ENCODE measurements around the gene SORCS2.

The SORCS2 gene

DNA sequence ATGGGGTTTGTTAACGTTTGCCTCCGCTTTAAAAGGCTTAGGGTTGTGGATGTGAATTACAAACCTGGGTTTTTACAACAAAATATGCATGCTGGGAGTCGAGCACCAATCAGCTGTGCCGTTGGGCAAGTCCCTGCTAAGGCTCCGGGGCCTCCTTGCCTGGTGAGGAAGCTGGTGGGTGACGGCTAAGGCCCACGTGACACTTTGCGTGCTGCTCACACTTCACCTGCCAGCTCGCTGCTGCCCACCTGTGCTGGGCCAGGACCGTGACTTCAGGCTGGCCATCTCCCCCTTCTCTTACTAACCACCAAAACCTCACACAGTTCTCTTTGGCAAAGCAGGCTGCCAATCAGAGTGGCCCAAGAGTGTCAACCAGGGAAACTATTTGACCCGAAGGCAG is 569.0 kb downstream of the SORCS2 start:
- in situ Hi-C loops (cut with MboI; ENCODE audit: low sequenced_read_pairs) = no loop called here

- in situ Hi-C loops (cut with MboI; ENCODE audit: low sequenced_read_pairs) = no loop called here
These were observed 569.4 kb downstream of the SORCS2 start for GRCh38 chr4:7761720-7762119.

DNA sequence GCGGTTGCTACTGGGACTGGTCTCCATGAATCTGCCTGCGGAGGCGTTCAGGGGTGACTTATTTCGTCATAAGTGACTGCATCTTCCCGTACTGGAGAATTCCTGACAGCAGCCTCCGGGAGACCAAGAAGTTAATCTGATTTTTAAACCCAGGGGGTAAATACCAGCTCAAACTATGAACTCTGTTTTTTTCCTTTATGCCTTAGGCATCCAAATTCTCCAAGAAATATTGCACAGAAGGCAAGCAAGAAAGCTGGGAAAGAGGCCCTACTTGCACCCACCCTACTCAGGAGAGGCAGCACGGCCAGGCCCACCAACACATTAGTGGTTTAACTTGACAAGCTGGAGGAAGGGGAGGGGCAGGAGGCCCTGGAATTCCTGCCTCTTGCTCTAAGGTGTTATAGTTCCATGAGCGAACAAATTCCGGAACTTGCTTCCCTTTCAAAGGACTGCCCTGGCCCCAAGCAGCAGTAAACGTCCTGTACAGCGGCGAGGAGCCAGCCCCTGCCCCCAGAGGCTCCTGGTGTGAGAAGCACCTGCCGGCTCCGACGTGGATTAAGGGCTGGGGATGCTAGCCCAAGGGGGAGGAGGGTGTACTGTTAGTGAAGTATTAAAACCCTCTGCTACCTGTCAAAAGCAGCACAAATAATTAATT is 570.2 kb downstream of the SORCS2 start:
- in situ Hi-C loops (cut with MboI; ENCODE audit: low sequenced_read_pairs) = no loop called here

DNA sequence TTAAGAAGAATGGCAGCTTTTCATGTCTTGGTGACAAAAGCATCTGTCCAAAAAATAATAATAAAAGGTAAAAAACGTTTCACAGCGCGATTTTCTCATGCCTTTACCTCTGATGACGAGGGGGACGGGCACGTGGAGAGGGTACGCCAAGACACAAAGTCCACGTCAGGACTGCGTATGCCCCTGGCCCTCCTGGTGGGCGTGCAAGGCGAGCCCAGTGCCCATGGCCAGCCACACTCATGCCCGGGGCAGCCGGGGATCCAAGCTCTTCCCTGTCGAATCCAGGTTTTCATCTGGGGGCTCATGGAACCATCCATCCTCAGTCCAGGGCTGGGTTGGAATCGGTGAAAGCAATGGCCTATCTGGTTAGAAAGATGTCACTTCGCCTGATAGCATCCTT is 570.8 kb downstream of the SORCS2 start:
- in situ Hi-C loops (cut with MboI; ENCODE audit: low sequenced_read_pairs) = no loop called here

DNA sequence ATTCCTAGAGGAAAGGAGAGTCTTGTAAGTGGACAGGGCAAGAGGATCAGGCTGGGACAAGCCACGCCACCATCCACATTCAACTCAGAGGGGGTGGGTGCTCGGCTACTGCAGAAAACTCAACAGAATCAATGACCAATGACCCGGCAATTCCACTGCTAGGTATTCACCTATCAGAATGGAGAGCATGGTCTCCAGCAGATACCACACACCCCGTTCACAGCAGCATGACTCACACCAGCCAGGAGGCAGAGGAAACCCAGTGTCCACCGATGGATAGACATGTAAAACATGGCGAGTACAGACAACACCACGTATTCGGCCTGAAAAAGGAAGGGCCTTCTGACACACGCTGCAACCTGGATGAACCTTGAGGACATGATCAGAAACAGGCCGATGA is 571.5 kb downstream of the SORCS2 start:
- in situ Hi-C loops (cut with MboI; ENCODE audit: low sequenced_read_pairs) = no loop called here

DNA sequence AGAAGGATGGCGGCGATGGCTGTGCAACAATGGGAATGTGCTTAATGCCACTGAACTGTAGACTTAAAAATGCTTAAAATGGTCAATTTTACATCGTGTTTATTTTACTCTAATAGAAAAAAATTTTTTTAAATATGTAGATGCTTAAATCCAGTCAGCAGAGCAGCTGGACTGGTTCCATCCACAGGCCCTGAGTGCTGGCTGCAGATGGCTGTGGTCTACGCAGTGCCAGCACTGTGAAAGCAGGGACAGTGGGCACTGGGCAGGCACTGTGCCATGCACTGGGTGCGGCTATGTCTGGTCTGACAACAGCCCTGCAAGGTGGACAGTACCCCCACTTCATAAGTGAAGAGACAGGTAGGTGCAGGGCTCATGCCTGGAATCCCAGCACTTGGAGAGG is 572.1 kb downstream of the SORCS2 start:
- in situ Hi-C loops (cut with MboI; ENCODE audit: low sequenced_read_pairs) = no loop called here

GRCh38 chr4:7765666-7766065 is 573.3 kb downstream of the SORCS2 start:
- in situ Hi-C loops (cut with MboI; ENCODE audit: low sequenced_read_pairs) = no loop called here

DNA sequence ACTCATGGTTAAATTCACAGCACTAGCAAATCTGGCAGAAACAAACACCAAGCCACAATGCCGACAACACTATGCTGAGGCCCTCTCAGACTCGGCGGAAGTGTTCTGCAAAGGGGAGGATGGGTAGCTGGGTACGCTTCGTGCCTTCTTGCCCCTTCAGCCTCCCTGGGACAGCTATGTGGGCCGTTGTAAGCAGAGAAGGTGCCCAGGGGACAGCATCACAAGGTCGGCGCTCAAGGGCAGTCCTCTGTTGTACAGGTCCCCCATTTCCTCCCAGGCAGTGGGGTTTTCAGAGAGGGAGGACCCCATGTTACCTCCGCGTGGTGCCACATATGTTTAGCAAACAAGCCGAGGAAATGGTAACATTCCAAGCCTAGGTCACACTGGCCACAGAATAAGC is 573.7 kb downstream of the SORCS2 start:
- in situ Hi-C loops (cut with MboI; ENCODE audit: low sequenced_read_pairs) = no loop called here

GRCh38 chr4:7766661-7767345 is 574.5 kb downstream of the SORCS2 start:
- in situ Hi-C loops (cut with MboI; ENCODE audit: low sequenced_read_pairs) = no loop called here

GRCh38 chr4:7767526-7767925 is 575.2 kb downstream of the SORCS2 start:
- in situ Hi-C loops (cut with MboI; ENCODE audit: low sequenced_read_pairs) = no loop called here

DNA sequence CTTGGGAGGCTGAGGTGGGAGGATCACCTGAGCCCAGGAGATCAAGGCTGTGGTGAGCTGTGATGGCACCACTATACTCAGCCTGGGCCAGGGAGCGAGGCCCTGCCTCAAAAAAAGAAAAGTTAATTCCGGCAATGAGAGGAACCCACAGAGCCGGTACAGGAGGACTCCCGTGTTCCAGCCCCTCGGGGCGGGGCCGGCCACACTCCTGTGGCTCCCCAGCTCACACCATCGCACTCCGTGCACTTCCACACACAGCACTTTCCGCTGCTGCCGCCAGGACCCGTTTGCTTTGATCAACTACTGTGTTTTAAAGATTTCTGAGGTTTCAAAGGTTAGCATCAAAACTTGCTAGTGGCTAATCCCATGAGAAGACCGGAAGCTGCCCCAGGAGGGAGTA is 575.6 kb downstream of the SORCS2 start:
- in situ Hi-C loops (cut with MboI; ENCODE audit: low sequenced_read_pairs) = no loop called here

DNA sequence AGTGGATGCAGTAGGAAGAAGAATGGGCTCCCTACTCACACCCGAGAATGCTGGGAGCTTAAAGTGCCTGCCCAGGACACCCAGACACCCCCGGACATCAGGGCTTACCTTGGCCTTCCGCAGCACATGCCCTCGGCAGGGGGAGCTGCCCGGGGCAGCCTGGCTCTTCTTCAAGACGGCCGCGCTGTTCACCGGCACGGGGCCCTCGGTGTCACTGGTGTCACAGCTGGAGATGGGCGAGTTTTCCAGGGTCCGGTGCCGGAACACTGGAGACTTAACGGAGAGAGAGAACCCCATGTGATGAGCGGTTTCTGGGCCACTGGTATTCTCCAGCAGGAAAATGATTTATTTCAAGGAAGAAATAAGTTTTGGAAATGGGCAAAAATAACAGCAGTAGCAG is 576.4 kb downstream of the SORCS2 start:
- in situ Hi-C loops (cut with MboI; ENCODE audit: low sequenced_read_pairs) = no loop called here

- in situ Hi-C loops (cut with MboI; ENCODE audit: low sequenced_read_pairs) = no loop called here
These were observed 577.3 kb downstream of the SORCS2 start for GRCh38 chr4:7769396-7770223.

GRCh38 chr4:7770224-7771050 is 578.1 kb downstream of the SORCS2 start:
- in situ Hi-C loops (cut with MboI; ENCODE audit: low sequenced_read_pairs) = no loop called here

GRCh38 chr4:7771056-7771455 is 578.7 kb downstream of the SORCS2 start:
- in situ Hi-C loops (cut with MboI; ENCODE audit: low sequenced_read_pairs) = no loop called here

DNA sequence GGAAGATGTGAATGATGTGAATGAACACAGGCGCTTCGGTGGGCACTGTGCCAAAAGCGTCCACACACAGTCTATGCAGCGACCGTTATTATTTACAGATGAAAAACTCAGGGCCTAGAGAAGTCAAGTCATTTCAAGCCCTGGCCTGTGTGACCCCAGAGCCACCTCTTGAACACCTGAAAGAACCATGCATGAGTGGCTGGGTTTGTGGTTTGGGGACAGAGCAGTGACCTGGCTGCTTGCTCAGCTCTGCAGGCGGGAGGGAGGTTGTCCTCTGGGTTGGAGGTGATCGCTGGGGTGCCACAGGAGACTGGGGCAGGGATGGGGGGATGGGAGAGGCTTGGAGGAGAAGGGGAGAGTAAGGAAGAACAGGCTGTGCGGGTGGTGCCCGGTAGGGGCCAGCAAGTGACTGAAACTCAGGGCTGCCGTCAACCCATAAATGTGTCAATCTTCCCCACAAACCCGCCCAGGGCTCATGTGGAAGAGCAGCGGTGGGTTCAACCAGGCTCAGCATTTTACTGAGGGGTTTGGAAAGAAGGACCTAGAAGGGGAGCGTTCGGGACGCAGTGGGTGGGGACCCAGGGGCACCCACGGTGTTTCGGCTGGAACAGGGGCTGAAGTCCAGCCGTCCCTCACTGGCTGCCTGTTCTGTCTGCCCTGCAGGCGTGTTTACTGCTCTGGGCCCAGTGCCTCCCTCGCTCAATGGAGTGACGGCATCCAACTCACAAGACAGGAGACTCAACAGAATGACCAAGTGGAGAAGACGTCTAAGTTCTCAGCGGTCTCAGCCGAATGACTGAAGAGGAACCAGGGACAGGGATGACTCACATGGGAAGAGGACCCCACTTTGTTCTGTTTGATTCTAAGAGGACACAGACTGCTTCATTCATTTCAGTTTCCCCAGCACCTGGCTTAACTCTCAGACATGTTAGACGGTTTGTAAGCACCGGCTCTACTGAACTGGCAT is 579.5 kb downstream of the SORCS2 start:
- in situ Hi-C loops (cut with MboI; ENCODE audit: low sequenced_read_pairs) = no loop called here

- in situ Hi-C loops (cut with MboI; ENCODE audit: low sequenced_read_pairs) = no loop called here
These were observed 580.5 kb downstream of the SORCS2 start for GRCh38 chr4:7772711-7773385.

DNA sequence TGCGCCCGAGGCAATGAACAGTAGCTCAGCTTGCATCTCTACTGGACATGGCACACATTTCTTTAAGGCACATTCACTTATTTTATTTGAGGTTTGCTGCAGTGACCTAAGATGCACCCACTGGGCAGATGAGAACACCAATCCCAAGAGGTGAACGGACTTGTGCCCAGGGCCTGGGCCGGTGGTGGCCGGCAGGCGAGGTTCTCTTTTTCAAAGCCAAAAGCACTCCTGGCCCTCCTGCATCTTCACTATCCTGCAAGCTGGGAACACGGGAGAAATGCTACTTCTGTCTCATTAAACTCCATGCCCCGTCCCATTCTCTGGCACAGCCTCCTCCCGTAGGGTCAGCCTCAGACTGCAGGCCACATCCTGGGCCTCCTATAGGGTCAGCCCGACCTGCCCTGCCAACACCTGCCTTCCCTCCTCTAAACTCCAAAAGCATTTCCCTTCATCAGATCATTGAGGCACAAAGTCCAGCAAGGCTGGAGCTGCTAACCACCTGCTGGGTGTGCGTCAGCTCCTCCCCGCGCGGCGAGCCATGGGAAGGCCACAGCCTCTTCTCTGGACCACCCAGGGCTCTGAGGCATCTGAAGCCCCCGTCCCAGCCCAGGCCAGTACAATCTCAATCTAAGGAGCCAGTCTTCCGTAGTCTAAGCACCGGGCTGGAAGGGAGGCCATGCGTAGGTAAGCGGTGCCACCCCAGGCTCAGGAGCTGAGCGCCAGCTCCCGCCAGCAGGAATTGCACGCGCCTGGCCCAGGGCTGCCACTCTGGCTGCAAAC is 581.3 kb downstream of the SORCS2 start:
- in situ Hi-C loops (cut with MboI; ENCODE audit: low sequenced_read_pairs) = no loop called here
